GM23338 (cell line): ENCODE results near the gene IDH3A. TPM values are rescaled to one million over a fixed set of nuclear protein-coding genes. Genes with fewer than 3 reads are reported as not detected.

ENCODE experiments used
- ATAC-seq: fragments of 200-7000 bp; cut with Tn5 transposase; 3 replicates; pipeline ENCODE4 v1.9.1; 2020
- DNase-seq: peaks from one replicate; pipeline ENCODE4 v3.0.0-alpha.2; 2015; ENCODE audit warnings: low spot score
- H2AFZ ChIP-seq: fragments of 200-600 bp; sonication (generic); 2 replicates; pipeline ENCODE4 v1.8.0; 2016; ENCODE audit warnings: antibody characterized with exemption, mild to moderate bottlenecking, moderate library complexity
- H3F3A ChIP-seq: fragments of 200-600 bp; sonication (generic); replicated peaks from 2 replicates; pipeline ENCODE4 v1.8.0; 2017; ENCODE audit warnings: antibody characterized with exemption, mixed run types, low read depth
- H3K27ac ChIP-seq: fragments of 200-600 bp; sonication (generic); 2 replicates; pipeline ENCODE4 v1.6.1; 2016; ENCODE audit warnings: low read depth
- H3K27me3 ChIP-seq: fragments of 200-600 bp; sonication (generic); 2 replicates; pipeline ENCODE4 v1.8.0; 2016; ENCODE audit warnings: mild to moderate bottlenecking, mixed run types, moderate library complexity; ENCODE audit not compliant: insufficient read depth
- H3K36me3 ChIP-seq: fragments of 200-600 bp; sonication (generic); 2 replicates; pipeline ENCODE4 v1.8.0; 2016; ENCODE audit warnings: mild to moderate bottlenecking; ENCODE audit not compliant: insufficient read depth
- H3K4me1 ChIP-seq: fragments of 200-600 bp; sonication (generic); 2 replicates; pipeline ENCODE4 v1.8.0; 2016; ENCODE audit warnings: mild to moderate bottlenecking, moderate library complexity; ENCODE audit not compliant: insufficient read depth
- H3K4me2 ChIP-seq: fragments of 200-600 bp; sonication (generic); 2 replicates; pipeline ENCODE4 v1.7.1; 2017; ENCODE audit warnings: mixed run types
- H3K4me3 ChIP-seq: fragments of 200-600 bp; sonication (generic); 2 replicates; pipeline ENCODE4 v1.6.1; 2016; ENCODE audit warnings: mixed run types
- H3K79me2 ChIP-seq: fragments of 200-600 bp; sonication (generic); replicated peaks from 2 replicates; pipeline ENCODE4 v1.8.0; 2017; ENCODE audit warnings: mild to moderate bottlenecking; ENCODE audit not compliant: insufficient read depth
- H3K9me2 ChIP-seq: fragments of 200-600 bp; sonication (generic); 2 replicates; pipeline ENCODE4 v1.8.0; 2017; ENCODE audit not compliant: insufficient read depth
- H4K20me1 ChIP-seq: fragments of 200-600 bp; sonication (generic); replicated peaks from 2 replicates; pipeline ENCODE4 v1.8.0; 2017; ENCODE audit warnings: mild to moderate bottlenecking; ENCODE audit not compliant: insufficient read depth
- H3K27ac Mint-ChIP-seq: 2 replicates; pipeline ENCODE4 v1.8.0; 2020; ENCODE audit warnings: inconsistent platforms, mild to moderate bottlenecking, moderate library complexity, mixed read lengths
- H3K27me3 Mint-ChIP-seq: 3 replicates; pipeline ENCODE4 v1.8.0; 2022; ENCODE audit warnings: low read depth, mild to moderate bottlenecking, moderate library complexity, mixed read lengths, inconsistent platforms; ENCODE audit not compliant: insufficient read depth, poor library complexity
- H3K36me3 Mint-ChIP-seq: 3 replicates; pipeline ENCODE4 v1.8.0; 2021; ENCODE audit warnings: low read depth, mild to moderate bottlenecking, inconsistent platforms, moderate library complexity, mixed read lengths
- H3K4me1 Mint-ChIP-seq: 3 replicates; pipeline ENCODE4 v1.8.0; 2020; ENCODE audit warnings: mild to moderate bottlenecking, inconsistent platforms, mixed read lengths
- H3K4me3 Mint-ChIP-seq: 3 replicates; pipeline ENCODE4 v1.8.0; 2021; ENCODE audit warnings: moderate library complexity, mild to moderate bottlenecking, inconsistent platforms, mixed read lengths
- H3K9me3 Mint-ChIP-seq: 3 replicates; pipeline ENCODE4 v1.8.0; 2020; ENCODE audit warnings: moderate library complexity, mild to moderate bottlenecking, inconsistent platforms, mixed read lengths
- EZH2 ChIP-seq: fragments of 200-600 bp; sonication (generic); IDR thresholded peaks from one replicate; pipeline ENCODE4 v1.8.0; 2017; ENCODE audit warnings: antibody characterized with exemption, mild to moderate bottlenecking, low read depth; ENCODE audit not compliant: unreplicated experiment
- EZH2phosphoT487 ChIP-seq: fragments of 200-600 bp; sonication (generic); IDR thresholded peaks from one replicate; pipeline ENCODE4 v1.8.1; 2018; ENCODE audit warnings: antibody characterized with exemption; ENCODE audit not compliant: unreplicated experiment
- POLR2AphosphoS5 ChIP-seq: IDR thresholded peaks from 2 replicates; pipeline ENCODE4 v1.6.1; 2016; ENCODE audit warnings: antibody characterized with exemption, low read depth
- ZNF114 ChIP-seq: fragments of 250-450 bp; sonication (Bioruptor Pico); IDR thresholded peaks from 2 replicates; pipeline ENCODE4 v1.5.0; 2020; ENCODE audit warnings: mild to moderate bottlenecking, moderate library complexity
- polyA plus RNA-seq: library from polyadenylated mRNA; unstranded; fragments of >200 nt; fragmentation: Nextera tagmentation; extraction: Ambion mirVana; gene quantifications from 2 replicates; pipeline ENCODE4 v1.2.1, GENCODE V29; 2016
- total RNA-seq: library from RNA; depleted of rRNA; stranded (reverse); fragments of >200 nt; shearing (Covaris generic); gene quantifications from 2 replicates; pipeline ENCODE4 v1.2.3, GENCODE V29; 2014
- TF ChIP-seq, protein P1 (sequence below): IDR thresholded peaks from one replicate; pipeline ENCODE4 v1.6.1; 2018; ENCODE audit warnings: antibody characterized with exemption; ENCODE audit not compliant: unreplicated experiment
- TF ChIP-seq, protein P2 (sequence below): fragments of 250-450 bp; sonication (Bioruptor Pico); IDR thresholded peaks from 2 replicates; pipeline ENCODE4 v1.5.0; 2020; ENCODE audit warnings: mild to moderate bottlenecking, moderate library complexity
- TF ChIP-seq, protein P3 (sequence below), 2 experiments: fragments of 200-600 bp in 1 of 2; sonication (generic) in 1 of 2; conservative IDR thresholded peaks; 2 replicates each; pipeline versions ENCODE4 v1.5.1 to v1.6.1; 2016 to 2017; ENCODE audit warnings: antibody characterized with exemption in 2 of 2, low read depth in 2 of 2, mild to moderate bottlenecking in 2 of 2, moderate library complexity in 1 of 2

Gene IDH3A
- total and polyA plus RNA-seq, 2 experiments from 2014 or later = 24.1 to 41.6 TPM

DNA sequence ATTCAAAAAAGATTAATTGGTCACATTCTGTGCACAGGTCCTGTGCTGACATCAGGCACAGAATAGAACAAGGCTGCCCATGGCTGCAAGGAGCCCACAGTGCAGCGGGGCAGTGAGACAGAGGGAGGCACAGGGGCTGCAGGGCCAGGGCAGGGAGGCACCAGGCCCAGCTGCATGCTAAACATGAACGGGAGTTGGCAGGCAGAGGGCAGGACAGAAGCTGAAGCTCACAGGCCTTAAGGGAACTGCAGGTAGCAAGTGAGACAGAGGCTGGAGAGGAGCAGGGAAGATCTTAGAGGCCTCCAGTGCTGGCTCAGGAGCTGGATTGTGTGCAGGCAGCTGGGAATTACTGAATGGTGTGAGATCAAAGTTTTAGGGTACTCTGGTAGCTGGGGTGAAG, 26.2 kb downstream of the IDH3A start:
- Mint-ChIP-seq H3K9me3 (no peaks in the 10 kb centered on the region), H3K27me3 (peaks cover 4% of the 10 kb centered on the region), H3K36me3 (peaks cover 21% of the 10 kb centered on the region), H3K27ac (no peak overlapping the region), H3K4me3 (no peak overlapping the region), H3K4me1 (no peaks in the 10 kb centered on the region; the same call in 2 of the 3 replicates)
- Histone ChIP-seq H3K4me1 (no peaks in the 10 kb centered on the region), H3F3A (no peaks in the 10 kb centered on the region), H3K9me2 (no peaks in the 10 kb centered on the region), H3K4me3 (no peak overlapping the region), H3K4me2 (no peak overlapping the region), H2AFZ (no peak overlapping the region), H3K36me3 (peaks cover 8% of the 10 kb centered on the region; the same call in 1 of the 2 replicates), H3K79me2 (no peaks in the 10 kb centered on the region), H3K27ac (no peak overlapping the region), H3K27me3 (no peaks in the 10 kb centered on the region), H4K20me1 (peaks cover 3% of the 10 kb centered on the region; the same call in 1 of the 2 replicates)
- ATAC-seq (no peak), DNase-seq (no peak)
- TF ChIP-seq EZH2phosphoT487 = no peak
- TF ChIP-seq EZH2 = no peak
- TF ChIP-seq, protein P1, sequence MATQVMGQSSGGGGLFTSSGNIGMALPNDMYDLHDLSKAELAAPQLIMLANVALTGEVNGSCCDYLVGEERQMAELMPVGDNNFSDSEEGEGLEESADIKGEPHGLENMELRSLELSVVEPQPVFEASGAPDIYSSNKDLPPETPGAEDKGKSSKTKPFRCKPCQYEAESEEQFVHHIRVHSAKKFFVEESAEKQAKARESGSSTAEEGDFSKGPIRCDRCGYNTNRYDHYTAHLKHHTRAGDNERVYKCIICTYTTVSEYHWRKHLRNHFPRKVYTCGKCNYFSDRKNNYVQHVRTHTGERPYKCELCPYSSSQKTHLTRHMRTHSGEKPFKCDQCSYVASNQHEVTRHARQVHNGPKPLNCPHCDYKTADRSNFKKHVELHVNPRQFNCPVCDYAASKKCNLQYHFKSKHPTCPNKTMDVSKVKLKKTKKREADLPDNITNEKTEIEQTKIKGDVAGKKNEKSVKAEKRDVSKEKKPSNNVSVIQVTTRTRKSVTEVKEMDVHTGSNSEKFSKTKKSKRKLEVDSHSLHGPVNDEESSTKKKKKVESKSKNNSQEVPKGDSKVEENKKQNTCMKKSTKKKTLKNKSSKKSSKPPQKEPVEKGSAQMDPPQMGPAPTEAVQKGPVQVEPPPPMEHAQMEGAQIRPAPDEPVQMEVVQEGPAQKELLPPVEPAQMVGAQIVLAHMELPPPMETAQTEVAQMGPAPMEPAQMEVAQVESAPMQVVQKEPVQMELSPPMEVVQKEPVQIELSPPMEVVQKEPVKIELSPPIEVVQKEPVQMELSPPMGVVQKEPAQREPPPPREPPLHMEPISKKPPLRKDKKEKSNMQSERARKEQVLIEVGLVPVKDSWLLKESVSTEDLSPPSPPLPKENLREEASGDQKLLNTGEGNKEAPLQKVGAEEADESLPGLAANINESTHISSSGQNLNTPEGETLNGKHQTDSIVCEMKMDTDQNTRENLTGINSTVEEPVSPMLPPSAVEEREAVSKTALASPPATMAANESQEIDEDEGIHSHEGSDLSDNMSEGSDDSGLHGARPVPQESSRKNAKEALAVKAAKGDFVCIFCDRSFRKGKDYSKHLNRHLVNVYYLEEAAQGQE = no peak
- TF ChIP-seq, protein P2, sequence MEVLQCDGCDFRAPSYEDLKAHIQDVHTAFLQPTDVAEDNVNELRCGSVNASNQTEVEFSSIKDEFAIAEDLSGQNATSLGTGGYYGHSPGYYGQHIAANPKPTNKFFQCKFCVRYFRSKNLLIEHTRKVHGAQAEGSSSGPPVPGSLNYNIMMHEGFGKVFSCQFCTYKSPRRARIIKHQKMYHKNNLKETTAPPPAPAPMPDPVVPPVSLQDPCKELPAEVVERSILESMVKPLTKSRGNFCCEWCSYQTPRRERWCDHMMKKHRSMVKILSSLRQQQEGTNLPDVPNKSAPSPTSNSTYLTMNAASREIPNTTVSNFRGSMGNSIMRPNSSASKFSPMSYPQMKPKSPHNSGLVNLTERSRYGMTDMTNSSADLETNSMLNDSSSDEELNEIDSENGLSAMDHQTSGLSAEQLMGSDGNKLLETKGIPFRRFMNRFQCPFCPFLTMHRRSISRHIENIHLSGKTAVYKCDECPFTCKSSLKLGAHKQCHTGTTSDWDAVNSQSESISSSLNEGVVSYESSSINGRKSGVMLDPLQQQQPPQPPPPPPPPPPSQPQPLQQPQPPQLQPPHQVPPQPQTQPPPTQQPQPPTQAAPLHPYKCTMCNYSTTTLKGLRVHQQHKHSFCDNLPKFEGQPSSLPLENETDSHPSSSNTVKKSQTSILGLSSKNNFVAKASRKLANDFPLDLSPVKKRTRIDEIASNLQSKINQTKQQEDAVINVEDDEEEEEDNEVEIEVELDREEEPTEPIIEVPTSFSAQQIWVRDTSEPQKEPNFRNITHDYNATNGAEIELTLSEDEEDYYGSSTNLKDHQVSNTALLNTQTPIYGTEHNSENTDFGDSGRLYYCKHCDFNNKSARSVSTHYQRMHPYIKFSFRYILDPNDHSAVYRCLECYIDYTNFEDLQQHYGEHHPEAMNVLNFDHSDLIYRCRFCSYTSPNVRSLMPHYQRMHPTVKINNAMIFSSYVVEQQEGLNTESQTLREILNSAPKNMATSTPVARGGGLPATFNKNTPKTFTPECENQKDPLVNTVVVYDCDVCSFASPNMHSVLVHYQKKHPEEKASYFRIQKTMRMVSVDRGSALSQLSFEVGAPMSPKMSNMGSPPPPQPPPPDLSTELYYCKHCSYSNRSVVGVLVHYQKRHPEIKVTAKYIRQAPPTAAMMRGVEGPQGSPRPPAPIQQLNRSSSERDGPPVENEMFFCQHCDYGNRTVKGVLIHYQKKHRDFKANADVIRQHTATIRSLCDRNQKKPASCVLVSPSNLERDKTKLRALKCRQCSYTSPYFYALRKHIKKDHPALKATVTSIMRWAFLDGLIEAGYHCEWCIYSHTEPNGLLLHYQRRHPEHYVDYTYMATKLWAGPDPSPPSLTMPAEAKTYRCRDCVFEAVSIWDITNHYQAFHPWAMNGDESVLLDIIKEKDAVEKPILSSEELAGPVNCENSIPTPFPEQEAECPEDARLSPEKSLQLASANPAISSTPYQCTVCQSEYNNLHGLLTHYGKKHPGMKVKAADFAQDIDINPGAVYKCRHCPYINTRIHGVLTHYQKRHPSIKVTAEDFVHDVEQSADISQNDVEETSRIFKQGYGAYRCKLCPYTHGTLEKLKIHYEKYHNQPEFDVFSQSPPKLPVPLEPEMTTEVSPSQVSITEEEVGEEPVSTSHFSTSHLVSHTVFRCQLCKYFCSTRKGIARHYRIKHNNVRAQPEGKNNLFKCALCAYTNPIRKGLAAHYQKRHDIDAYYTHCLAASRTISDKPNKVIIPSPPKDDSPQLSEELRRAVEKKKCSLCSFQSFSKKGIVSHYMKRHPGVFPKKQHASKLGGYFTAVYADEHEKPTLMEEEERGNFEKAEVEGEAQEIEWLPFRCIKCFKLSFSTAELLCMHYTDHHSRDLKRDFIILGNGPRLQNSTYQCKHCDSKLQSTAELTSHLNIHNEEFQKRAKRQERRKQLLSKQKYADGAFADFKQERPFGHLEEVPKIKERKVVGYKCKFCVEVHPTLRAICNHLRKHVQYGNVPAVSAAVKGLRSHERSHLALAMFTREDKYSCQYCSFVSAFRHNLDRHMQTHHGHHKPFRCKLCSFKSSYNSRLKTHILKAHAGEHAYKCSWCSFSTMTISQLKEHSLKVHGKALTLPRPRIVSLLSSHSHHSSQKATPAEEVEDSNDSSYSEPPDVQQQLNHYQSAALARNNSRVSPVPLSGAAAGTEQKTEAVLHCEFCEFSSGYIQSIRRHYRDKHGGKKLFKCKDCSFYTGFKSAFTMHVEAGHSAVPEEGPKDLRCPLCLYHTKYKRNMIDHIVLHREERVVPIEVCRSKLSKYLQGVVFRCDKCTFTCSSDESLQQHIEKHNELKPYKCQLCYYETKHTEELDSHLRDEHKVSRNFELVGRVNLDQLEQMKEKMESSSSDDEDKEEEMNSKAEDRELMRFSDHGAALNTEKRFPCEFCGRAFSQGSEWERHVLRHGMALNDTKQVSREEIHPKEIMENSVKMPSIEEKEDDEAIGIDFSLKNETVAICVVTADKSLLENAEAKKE (CRISPR knock-in tag) = no peak
- no peak for TF ChIP-seq POLR2AphosphoS5
- TF ChIP-seq, protein P3, sequence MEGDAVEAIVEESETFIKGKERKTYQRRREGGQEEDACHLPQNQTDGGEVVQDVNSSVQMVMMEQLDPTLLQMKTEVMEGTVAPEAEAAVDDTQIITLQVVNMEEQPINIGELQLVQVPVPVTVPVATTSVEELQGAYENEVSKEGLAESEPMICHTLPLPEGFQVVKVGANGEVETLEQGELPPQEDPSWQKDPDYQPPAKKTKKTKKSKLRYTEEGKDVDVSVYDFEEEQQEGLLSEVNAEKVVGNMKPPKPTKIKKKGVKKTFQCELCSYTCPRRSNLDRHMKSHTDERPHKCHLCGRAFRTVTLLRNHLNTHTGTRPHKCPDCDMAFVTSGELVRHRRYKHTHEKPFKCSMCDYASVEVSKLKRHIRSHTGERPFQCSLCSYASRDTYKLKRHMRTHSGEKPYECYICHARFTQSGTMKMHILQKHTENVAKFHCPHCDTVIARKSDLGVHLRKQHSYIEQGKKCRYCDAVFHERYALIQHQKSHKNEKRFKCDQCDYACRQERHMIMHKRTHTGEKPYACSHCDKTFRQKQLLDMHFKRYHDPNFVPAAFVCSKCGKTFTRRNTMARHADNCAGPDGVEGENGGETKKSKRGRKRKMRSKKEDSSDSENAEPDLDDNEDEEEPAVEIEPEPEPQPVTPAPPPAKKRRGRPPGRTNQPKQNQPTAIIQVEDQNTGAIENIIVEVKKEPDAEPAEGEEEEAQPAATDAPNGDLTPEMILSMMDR (conservative IDR thresholded peaks at IDR 0.05; ENCODE audit: low read depth in 2 of 2) = no peak
- TF ChIP-seq ZNF114 = no peak
